LHCN-M2 (cell line): Measurements from ENCODE around the gene CHST15. TPM values are rescaled to one million over a fixed set of nuclear protein-coding genes. Genes with fewer than 3 reads are reported as not detected.

Experiments used
- DNase-seq: peaks from one replicate; pipeline ENCODE4 v3.0.0-alpha.2; 2012; ENCODE audit warnings: low read depth
- polyA plus RNA-seq: library from polyadenylated mRNA; unstranded; fragments of >200 nt; gene quantifications from one replicate; pipeline ENCODE4 v1.2.1, GENCODE V29; 2012; ENCODE audit warnings: missing spikeins
- total RNA-seq: library from RNA; depleted of rRNA; stranded (reverse); fragments of >200 nt; gene quantifications from 2 replicates; pipeline ENCODE4 v1.2.3, GENCODE V29; 2014; rRNA removed

CHST15 gene, protein sequence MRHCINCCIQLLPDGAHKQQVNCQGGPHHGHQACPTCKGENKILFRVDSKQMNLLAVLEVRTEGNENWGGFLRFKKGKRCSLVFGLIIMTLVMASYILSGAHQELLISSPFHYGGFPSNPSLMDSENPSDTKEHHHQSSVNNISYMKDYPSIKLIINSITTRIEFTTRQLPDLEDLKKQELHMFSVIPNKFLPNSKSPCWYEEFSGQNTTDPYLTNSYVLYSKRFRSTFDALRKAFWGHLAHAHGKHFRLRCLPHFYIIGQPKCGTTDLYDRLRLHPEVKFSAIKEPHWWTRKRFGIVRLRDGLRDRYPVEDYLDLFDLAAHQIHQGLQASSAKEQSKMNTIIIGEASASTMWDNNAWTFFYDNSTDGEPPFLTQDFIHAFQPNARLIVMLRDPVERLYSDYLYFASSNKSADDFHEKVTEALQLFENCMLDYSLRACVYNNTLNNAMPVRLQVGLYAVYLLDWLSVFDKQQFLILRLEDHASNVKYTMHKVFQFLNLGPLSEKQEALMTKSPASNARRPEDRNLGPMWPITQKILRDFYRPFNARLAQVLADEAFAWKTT
- 27.1 and 40.2 TPM in 2 replicates for total RNA-seq
- polyA plus RNA-seq = 16.3 TPM

DNA sequence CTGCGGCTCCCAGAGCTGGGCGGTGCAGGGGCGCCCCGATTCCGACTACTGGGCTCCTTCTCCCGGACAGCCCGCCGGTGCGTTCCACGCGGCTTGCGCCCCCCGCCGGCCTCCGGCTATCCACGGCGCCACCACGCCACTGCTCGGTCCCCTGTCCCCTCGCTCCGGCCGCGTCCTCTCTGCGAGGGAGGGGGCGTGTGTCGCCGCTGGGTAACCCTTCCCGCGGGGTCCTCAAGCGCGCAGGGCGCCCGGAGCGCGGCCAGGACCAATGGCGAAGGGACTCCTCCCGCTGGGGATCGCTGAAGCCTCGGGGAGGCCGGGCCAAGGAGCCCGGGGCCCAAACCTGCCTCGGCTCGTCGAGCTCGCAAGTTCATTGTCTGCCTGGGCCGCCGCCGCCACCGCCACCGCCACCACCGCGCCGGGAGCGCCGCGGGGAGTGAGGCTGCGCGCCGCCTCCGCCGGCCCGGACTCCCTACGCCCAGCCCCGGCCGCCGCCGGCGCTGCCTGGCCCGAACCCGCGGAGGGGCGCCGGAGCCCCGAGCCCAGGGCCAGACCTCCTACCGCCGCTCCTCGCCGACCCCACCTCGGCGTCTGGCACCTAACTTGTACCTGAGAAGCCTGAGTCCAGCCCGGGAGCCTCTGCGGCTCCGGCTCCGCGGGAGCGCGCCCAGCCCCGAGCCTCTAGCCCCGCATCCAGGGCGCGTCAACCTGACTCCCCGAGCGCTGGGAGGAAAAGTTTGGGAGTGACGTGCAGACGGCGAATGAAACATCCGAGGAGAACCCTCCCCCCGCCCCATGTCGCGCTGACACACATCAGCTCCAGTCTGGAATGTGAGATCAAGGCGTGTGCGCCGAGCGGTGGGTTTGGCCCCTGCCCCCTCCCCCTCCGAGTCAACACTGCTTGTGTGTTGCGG, at the start of gene CHST15:
Gene CHST15, minus strand, starts transcription at position 739 of the 914 bp plus-strand sequence. CDS start 47,386 bp downstream, outside the sequence.
- DNase-seq = peak; percentile 77

DNA sequence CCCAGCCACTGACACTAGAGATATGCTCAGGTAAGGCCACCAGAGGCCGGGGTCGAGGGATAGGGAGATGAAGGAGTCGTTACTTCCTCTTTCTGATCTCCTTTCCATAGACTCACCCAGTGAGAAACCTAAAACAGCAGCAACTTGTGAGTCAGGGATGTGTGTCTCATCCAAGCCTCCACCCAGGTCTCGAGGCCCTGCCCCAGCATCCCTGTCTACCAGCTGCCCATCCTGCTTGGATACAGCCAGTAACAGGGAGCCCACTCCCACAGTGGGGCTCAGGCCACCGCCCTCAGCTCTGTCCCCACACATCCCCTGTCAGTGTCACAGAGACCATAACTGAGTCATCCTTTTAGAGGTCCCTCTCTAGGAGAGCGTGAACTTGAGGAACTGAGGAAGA, 49.6 kb upstream of the CHST15 start:
- DNase-seq = peak; percentile 73

DNA sequence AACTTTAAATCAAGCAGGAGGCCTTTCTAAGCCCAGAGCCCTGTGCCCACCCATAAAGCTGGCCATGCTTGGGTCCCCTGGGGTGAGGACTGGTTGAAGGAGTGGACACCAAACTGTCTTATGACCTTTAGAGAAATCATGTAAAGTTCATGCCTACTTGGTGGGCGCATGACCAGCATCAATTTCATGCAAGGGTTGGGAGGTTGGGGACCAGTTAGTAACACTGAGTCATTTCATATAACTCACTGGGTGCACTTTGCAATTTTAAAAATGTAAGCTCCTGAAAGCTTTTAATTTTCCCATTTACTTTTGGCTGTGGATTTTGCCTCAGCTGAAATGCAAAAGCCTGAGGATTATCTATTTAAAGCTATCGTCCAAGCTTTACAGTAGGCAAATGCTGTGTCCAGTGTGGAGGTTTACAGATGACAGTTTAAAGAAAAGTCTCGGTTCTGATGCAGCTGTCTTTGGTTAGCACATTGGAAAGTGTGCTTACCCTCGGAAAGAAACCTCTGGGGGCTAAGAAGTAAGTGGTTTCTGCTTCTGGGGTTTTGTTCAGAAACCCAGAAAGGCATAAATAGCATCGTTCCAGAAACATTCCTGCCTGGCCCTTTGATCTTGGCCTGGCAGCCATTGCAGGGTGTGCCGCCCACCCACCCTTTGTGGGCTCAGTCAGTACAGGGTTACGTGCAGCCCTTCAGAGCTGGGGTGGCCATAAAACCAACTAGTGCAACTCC, 48.8 kb upstream of the CHST15 start:
- peak; percentile 88 for DNase-seq

DNA sequence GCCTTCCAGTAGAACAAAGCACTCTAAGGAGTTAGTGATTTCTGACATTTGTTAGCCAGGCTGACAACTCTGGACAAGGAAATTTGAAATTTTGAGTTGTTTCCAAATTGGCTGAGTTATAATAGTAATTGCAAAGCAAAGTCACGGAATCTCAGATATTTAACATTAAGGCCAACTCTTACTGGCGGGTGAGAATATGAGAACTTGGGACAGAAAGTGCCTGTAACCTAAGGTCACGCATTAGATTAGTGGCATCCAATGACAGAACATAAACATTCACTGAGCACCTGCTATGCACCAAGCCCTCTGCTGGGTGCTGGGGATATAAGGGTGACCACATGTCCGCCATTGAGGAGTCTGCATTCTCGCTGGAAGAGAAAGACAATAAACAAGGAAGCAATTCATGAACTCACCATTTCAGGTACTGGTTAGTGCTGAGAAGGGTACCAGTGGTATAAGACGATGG, 45.5 kb upstream of the CHST15 start:
- no peak for DNase-seq

DNA sequence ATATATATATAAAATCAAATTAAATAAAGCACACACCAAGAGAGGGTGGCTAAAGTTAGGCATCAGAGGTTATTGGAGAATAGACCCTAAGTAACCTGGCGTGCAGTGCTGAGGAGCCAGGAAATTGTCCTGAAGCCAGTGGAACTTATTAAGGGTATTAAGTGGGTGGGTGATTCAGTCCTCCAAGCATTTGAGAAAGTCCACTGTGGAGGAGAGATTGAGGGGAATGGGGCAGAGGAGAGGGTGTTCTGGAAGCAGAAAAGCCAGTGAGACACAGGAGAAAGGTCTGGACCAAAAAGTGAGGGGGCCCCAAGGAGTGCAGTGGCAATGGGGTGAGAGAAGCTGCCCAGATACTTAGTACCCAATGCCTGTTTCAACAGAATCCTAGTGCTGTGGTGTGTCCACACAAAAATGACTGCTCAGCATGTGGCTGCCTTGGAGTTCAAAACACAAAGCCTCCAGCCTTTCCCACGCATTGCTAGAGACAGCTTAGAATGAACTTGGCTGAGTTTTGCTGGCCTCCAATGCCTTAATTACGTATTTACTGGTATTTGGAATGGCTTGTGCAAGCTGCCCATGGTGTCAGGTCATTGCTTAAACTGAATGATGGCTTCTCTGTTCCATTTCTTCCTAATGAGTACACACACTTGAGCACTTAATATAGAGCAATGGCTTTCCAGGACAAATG, 44.9 kb upstream of the CHST15 start:
- DNase-seq = no peak

DNA sequence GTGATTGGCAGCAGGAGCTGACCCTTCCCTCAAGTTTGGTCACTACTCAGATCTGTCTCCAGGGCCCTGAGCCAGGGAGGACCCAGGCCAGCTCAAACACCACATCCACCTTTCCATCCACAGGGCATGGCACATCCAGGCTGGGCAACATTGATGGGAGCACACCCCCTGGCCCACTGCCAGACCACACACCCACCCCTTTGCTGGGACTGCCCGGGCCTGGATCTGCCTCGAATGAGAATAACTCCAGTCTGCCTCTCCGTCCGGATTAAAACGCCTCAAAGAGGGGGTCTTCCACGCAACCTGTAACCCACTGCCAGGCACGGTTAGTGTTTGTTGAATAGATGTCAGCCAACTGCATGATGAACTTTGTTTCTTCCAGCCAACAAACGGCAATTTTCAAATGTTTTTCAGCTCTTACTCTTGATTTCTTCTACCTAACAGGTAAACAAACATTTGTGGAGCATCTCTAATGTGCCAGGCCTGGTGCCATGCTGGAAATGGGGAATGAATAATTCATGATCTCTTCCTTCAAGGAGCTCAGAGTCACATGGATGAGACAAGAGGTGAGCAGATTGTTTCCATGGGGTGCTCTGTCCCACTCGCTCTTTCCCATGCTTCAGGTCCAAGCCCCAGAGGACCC, 41.0 kb upstream of the CHST15 start:
- no peak for DNase-seq

DNA sequence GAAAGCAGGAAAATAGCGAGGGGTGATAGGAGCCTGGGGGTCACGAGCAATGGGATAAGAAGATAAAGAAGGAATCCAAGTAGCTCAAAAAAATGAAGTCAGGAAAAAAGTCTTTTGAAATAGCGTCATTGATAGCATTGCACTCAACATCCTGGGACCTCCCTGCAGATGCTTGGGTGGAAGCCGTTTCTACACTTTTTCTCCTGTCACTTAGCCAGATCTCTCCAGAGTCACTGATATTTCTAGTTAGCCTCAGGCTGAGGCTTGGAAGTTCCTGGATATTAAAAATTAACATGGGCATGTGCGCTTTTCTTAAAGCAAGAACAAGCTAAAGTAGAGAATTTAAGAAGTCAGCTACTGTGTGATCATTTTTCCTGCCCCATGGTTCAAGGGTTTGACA, 39.5 kb upstream of the CHST15 start:
- no peak for DNase-seq

DNA sequence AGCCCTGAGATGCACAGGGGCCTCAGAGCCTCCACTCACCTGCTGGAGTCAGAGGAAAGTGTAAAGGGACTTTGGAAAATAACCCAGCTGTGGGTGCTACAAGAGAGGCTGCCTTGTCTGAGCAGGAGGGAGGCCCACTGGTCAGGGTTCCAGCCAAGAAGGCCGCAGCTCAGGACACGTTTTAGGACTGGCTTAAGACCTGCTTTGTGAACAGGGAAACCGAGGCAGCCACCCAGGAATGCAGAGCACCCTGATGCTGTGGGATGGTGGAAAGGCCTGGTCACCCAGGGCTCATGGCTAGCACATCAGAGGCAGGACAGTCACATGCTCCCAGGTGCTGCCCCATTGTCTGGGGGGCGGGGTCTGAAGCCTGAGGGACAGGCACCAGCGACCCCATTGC, 38.9 kb upstream of the CHST15 start:
- no peak for DNase-seq

DNA sequence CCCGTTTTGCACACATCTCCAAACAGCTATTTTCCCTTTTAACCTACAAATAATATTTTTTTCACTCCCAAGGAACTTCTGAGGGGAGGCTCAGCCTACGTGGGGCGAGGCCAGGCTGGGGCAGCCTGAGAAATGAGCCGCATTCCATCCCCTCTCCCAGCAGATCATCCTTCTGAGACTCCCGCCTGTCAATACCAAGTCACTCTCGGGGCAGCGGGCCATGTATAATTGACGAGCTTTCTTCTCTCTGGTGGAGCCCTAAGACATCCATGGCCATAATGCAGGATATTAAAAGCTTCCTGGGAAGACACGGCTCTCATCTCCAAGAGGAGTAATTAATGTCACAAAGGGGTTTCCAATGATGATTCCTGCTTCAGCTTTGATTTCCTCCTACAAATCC, 37.8 kb upstream of the CHST15 start:
- DNase-seq = no peak

DNA sequence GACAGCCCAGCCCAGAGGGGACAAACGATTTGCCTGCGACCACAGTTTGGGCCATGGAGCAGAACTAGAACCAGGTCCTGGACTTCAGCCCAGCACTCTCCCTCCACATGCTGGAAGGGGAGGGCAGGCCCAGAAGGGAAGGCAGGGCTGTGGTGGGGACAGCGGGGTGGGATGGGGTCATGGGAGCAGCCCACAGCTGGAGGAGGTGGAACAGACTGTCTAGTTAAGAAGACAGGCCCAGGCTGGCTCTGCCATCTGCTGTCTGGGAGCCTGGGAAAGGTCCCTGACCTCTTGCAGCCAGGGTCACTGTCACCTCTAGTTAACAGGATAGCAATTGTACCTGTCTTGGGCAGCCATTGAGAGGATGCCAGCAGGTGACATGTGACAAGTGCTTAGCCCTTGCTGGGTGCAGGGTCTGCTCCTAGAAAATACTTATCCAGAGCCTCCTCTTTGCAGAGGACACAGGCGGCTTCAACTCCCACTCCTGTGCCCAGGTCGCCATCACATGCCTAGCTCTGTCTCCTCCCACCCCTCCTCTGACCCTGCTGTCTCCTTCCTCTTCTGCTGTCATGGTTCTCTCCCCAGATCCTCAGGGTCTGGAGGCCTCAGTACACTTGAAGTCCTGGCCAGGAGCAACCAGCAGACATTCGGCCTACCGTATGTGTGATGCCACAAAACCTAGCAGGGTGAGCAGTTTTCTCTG, 37.0 kb upstream of the CHST15 start:
- no peak for DNase-seq

DNA sequence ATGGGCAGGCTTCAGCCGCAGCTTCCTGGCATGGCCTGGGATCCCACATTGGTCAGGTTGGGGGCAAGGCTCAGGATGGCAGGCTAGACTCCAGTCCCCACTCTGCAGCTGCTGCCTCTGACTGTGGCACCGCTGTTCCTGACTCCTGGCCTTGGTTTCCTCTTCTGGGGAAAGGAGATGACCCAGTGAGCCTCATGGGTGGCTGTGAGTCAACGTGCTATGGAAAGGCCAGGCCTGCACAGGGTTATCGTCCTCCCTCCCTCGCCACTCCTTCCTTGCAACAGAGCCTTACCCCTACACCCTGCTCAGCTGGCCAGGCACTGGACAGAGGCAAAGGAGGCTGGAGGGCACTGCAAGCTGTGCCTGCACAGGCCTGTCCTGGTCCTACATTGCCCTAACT, 36.1 kb upstream of the CHST15 start:
- DNase-seq = no peak

DNA sequence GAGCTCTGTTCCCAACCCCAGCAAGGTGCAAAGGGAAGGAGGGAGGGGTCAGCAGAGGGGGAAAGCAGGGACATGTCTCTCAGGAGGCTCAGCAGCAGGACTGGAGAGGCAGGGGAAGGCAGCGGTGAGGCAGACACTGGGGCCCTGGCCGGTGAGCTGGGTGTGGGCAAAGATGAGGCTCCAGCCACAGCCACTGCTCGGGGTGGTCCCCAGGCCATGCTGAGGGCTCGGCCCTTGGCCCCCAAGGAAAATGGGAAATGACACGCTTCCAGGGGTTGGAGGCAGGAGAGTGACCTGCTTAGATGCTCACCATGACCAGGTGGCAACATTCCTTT, 35.4 kb upstream of the CHST15 start:
- no peak for DNase-seq

DNA sequence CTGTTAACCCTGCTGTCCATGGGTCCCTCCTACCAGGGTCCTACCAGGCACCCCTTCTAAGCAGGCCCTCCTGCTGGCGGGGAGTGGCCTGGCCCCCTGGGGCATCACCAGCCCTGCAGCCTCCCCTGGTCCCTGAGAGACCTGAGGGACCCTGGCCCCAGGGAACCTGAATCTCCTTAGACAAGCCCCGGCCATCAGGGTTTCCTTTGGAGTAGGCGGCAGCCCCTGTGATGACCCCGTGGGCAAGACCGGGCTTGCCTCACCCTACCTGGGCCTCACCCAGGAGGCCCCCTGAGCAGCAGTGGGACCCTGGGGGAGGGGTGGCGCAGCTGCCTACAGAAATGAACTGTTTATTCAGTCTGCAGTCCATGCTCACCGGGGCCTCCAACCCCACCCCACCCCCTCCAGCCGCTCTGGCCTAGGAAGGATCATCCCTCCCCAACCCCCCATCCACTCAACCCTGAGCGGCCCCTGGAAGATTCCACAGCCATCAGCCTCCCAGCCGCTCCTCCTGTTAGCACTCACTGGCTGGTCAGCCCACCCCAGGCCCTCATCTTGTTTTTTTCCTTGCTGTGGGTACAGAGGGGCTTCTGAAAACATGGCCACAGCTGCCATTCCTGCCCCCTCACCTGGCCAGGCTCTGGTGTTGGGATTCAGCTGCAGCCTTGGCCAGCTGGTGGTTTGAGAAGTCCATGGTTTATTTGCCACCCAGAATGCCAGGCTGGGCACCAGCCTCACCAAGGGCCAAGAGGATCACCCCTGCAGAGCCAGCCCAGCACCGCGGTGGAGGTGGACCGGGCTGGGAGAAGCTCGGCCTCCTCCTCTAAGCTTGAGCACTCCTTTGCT, 34.8 kb upstream of the CHST15 start:
- DNase-seq = no peak

DNA sequence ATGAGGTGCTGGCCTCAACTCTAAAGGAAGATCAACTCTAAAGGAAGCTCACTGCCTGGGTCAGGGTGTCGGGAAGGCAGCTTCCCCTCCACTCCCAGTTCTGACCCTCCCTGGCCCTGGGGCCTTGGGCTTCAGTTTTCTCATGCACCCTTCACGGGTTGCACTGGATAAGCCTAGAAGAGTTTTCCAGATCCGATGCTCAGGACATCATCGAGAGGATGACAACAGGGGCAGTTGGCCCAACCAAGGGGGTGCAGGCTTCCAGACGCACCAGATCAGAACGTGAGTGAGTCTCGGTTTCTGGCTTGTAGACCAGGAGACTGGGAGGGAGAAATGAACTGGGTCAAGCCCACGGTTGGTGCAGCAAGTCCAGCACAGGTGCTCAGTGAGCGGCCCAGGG, 34.2 kb upstream of the CHST15 start:
- no peak for DNase-seq

DNA sequence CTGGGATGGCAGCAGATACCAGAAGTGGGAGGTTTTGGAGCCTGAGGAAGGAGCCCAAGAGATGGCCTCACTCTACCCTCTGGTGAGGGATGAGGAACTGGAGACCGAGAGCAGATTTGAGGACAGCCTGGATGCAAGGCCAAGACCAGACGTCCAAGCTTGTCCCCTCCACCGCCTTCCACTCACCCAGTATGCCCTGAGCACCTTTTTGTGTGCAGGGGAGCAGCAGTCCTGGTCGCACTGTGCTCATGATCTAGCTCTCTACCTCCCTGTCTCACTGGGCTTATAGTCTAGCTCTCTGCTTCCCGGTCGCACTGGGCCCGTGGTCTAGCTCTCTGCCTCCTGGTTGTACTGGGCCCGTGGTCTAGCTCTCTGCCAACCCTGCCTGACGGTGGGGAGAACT, 33.6 kb upstream of the CHST15 start:
- no peak for DNase-seq

DNA sequence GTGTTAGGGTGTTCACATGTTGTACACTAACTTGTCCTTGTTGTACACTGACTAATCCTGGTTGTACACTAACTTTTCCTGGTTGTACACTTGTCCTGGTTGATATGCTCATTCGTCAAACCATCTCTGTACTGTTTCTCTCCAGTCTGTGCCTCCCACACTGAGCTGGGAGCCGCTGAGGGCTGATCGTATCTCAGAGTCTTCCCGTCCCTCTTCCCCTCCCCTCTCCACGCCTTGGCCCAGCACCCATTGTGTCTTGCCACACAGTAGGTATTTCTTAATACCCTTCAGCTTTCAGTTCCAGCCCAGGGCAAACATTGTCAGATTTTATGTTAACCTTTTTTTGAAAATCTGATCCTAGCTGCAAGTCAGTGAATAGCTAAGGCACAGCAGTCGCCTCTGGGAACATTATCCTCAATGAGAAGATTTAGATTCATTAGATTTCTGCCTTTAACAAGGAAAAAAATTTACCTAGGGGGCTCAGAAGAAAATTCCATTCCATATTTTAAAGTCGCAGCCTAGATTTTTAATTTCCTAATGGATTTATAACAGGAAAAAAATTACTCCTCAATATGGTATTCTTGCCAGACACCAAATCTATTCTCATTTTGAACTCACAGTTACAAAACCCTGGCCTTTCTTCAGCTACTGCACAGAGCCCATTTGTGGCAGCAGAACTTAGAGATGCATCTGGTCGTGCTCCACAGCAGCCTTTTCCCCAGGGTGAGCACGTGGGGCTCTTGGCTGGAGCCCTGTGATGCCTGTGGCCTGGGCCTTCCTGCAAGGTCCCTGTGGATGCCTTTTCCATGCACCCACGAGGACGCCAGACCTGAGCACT, 33.0 kb upstream of the CHST15 start:
- DNase-seq = no peak

DNA sequence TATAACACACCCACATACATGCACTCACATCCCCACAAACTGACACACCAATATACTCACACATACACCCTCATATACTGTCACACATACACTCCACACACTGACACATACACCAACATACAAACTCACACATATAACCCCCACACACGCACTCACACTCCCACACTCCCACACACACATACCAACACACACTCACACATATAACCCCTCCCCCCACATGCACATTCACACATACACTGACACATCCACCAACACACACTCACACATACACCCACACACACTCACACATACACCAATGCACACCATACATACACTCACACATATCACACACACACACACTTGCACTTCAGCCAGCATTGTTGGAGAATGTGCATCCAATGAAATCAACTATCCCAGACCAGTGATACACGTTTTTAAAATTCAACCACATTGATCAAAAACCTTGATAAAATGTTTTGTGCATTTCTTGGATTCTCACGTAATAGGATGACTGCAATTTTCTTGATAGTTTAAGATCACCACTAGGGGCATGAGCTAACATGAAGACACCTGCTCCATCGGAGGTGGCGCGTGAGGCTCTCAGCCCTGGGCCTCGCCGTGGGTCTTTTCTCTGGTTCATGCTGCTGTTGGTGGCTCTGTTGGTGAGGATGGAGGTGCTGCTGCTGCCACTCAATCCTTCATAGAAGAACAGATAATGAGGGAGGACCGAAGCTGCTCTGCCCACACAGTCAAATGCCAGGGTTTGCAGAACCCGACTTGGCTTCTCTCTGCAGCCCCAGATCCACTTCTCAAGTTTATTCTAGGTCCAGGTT, 32.1 kb upstream of the CHST15 start:
- no peak for DNase-seq
